HG03159 (cell line): ENCODE results near the gene ASB10.

Experiments
- ATAC-seq: cut with Tn5 transposase; IDR thresholded peaks from one replicate; pipeline ENCODE4 v1.9.1; 2021; ENCODE audit warnings: mild to moderate bottlenecking, moderate library complexity; ENCODE audit not compliant: unreplicated experiment

The ASB10 gene

GRCh38 chr7:151137791-151138152, 49.3 kb downstream of the ASB10 start:
- ATAC-seq, result no peak

- ATAC-seq, result no peak
Measured at GRCh38 chr7:151137076-151137675, 49.9 kb downstream of the ASB10 start.

- ATAC-seq, result no peak
Measured at GRCh38 chr7:151135866-151136843, 50.9 kb downstream of the ASB10 start.

GRCh38 chr7:151135525-151135845, 51.6 kb downstream of the ASB10 start:
- no peak for ATAC-seq

GRCh38 chr7:151134743-151135524, 52.1 kb downstream of the ASB10 start:
- no peak for ATAC-seq

GRCh38 chr7:151133986-151134742, 52.9 kb downstream of the ASB10 start:
- ATAC-seq, result no peak

GRCh38 chr7:151133266-151133985, 53.6 kb downstream of the ASB10 start:
- no peak for ATAC-seq

GRCh38 chr7:151132461-151133205, 54.4 kb downstream of the ASB10 start:
- ATAC-seq, result no peak

- ATAC-seq, result no peak
Measured at GRCh38 chr7:151131592-151132293, 55.3 kb downstream of the ASB10 start.

GRCh38 chr7:151131224-151131591, 55.8 kb downstream of the ASB10 start:
- no peak for ATAC-seq

GRCh38 chr7:151130741-151131157, 56.3 kb downstream of the ASB10 start:
- ATAC-seq, result no peak

- no peak for ATAC-seq
Measured at GRCh38 chr7:151129960-151130591, 57.0 kb downstream of the ASB10 start.

GRCh38 chr7:151129117-151129959, 57.7 kb downstream of the ASB10 start:
- no peak for ATAC-seq

GRCh38 chr7:151128716-151129115, 58.3 kb downstream of the ASB10 start:
- ATAC-seq, result no peak

- ATAC-seq, result no peak
Measured at GRCh38 chr7:151128144-151128543, 58.9 kb downstream of the ASB10 start.

GRCh38 chr7:151126491-151127137, 60.4 kb downstream of the ASB10 start:
- no peak for ATAC-seq

GRCh38 chr7:151125846-151126481, 61.1 kb downstream of the ASB10 start:
- no peak for ATAC-seq
